ENCODE measurements around the gene FBXO41. TPM values are rescaled to one million over a fixed set of nuclear protein-coding genes. Genes with fewer than 3 reads are reported as not detected.

The FBXO41 gene
- total and polyA plus RNA-seq, 3 experiments from 2014 or later: 2.4 to 25.6 (median 25.3) TPM

DNA sequence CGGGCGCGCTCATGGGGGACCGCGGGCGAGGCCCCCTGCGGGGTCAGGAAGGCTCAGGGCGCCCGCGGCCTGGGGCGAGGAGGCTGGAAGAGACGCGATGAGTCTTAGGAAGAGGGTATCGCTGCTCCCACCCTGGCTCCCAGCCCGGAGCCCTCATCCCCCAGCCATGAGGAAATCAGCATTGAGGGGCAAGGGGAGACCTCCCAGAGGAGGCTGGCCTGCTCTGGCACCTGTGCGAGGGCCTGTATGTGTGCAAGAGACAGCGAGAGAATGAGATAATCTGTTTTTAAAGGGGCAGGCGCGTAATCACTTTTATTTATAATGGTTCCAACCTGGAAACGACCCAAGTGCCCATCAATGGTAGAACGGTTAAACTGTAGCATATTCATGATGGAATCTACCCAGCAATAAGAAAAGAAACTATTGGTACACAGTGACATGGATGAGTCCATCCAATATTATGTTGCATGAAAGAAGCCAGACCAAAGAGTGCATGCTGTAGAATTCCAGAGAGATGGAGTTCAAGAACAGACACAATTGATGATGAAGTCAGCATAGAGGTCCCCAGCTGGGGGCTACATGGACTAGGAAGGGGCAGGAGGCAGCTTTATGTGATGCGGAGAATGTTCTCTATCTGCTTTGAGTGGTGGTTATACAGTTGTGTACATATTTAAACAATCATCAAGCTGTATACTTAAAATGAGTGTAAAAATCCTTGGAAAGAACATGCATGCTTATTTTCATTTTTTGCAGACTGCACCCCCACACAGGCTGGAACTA, 14.4 kb downstream of the FBXO41 start:
- Histone ChIP-seq H3K27ac (ENCODE audit: low read depth, low read length) (no peak overlapping the region), H3K36me3 (ENCODE audit: insufficient read depth, low read length) (no peaks in the 10 kb centered on the region), H3K27me3 (ENCODE audit: insufficient read depth, low read length, poor library complexity, severe bottlenecking) (no peaks in the 10 kb centered on the region), H3K9me3 (ENCODE audit: low read length) (no peaks in the 10 kb centered on the region), H3K4me1 (ENCODE audit: insufficient read depth, low read length) (peaks cover 11% of the 10 kb centered on the region), H3K4me3 (ENCODE audit: low read length) (peak overlapping the region; percentile 42)
- POLR2A ChIA-PET: interaction anchor here (1.6 kb wide), 1 partner anchor 20 kb away, joined by 5 read pairs; no protein-coding TSS in a partner anchor
- peaks cover 0 to 11% (median 7%) of the 10 kb centered on the region in 3 donors for H3K36me3 Mint-ChIP-seq
- no peaks in the 10 kb centered on the region for H3K27me3 Mint-ChIP-seq
- peak overlapping the region; percentile 58 to 72 (median 63) for H3K4me3 Mint-ChIP-seq
- no peak for DNase-seq
- peaks cover 21 to 34% (median 25%) of the 10 kb centered on the region in 3 donors for H3K4me1 Mint-ChIP-seq
- peak overlapping the region in 6 of 8 donors; percentile 12 to 88 (median 62) for H3K27ac Mint-ChIP-seq
- CTCF ChIA-PET: interaction anchor here (0.9 kb wide), 1 partner anchor 35 kb away, joined by 3 read pairs; the partner anchor contains the start of gene CCT7
- peaks cover 0 to 1% (median 0%) of the 10 kb centered on the region in 5 donors for H3K9me3 Mint-ChIP-seq

- peak overlapping the region in 1 of 8 donors; percentile 12 for H3K27ac Mint-ChIP-seq
Observed at GRCh38 chr2:73268830-73269685, 15.2 kb downstream of the FBXO41 start.

DNA sequence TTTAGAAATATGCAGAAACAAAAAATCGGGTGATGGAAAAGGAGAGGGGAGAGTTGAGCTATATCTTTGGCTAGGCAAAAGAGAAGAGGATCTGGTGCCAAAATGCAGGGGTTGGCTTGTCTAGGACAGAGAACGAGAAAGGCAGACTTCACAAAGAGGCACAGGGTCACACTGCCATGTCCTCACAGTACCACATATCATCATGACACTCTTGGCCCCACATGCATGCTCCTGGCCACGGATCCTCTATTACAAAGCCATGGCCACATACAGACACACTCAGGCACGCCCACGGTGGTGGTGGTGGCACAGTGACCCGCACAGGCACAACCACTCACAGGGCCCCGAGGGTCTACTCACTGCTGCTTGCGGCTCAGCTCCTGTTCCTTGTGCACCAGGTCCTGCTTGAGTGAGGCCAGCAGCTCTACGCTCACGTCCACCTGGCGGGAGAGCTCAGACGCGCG, 15.9 kb downstream of the FBXO41 start:
- peak overlapping the region in 2 of 8 donors; percentile 37 to 44 for H3K27ac Mint-ChIP-seq
- Histone ChIP-seq H3K4me1 (ENCODE audit: insufficient read depth, low read length) (peaks cover 11% of the 10 kb centered on the region), H3K27ac (ENCODE audit: low read depth, low read length) (no peak overlapping the region), H3K27me3 (ENCODE audit: insufficient read depth, low read length, poor library complexity, severe bottlenecking) (no peaks in the 10 kb centered on the region), H3K36me3 (ENCODE audit: insufficient read depth, low read length) (no peaks in the 10 kb centered on the region), H3K4me3 (ENCODE audit: low read length) (no peak overlapping the region), H3K9me3 (ENCODE audit: low read length) (no peaks in the 10 kb centered on the region)
- CTCF ChIA-PET: interaction anchor here (0.9 to 2.5 kb wide), 8 partner anchors 10 to 55 kb away, joined by 3 to 21 read pairs (median 4); partner anchors contain the start of gene PRADC1
- POLR2A ChIA-PET: interaction anchor here (0.7 to 1.6 kb wide), 2 partner anchors 22 to 34 kb away, joined by 3 to 5 read pairs; partner anchors contain the start of gene CCT7
- no peak for DNase-seq
- no peaks in the 10 kb centered on the region for H3K27me3 Mint-ChIP-seq
- peaks cover 21 to 34% (median 25%) of the 10 kb centered on the region in 3 donors for H3K4me1 Mint-ChIP-seq
- H3K9me3 Mint-ChIP-seq: peaks cover 0 to 1% (median 0%) of the 10 kb centered on the region in 5 donors
- peaks cover 0 to 20% (median 5%) of the 10 kb centered on the region in 3 donors for H3K36me3 Mint-ChIP-seq
- H3K4me3 Mint-ChIP-seq: peak overlapping the region; percentile 47 to 81 (median 60)

More at GRCh38 chr2:73268830-73269685, 15.2 kb downstream of the FBXO41 start:
- peaks cover 0 to 14% (median 9%) of the 10 kb centered on the region in 3 donors for H3K36me3 Mint-ChIP-seq
- H3K4me3 ChIP-seq (ENCODE audit: low read length): no peak overlapping the region
- no peaks in the 10 kb centered on the region for H3K36me3 ChIP-seq (ENCODE audit: insufficient read depth, low read length)
- peaks cover 0 to 1% (median 0%) of the 10 kb centered on the region in 5 donors for H3K9me3 Mint-ChIP-seq
- no peaks in the 10 kb centered on the region for H3K27me3 Mint-ChIP-seq
- peaks cover 21 to 34% (median 25%) of the 10 kb centered on the region in 3 donors for H3K4me1 Mint-ChIP-seq
- peaks cover 11% of the 10 kb centered on the region for H3K4me1 ChIP-seq (ENCODE audit: insufficient read depth, low read length)
- DNase-seq: peak; percentile 69 to 90 (median 71)
- H3K4me3 Mint-ChIP-seq: peak overlapping the region; percentile 44 to 81 (median 60)
- no peaks in the 10 kb centered on the region for H3K27me3 ChIP-seq (ENCODE audit: insufficient read depth, low read length, poor library complexity, severe bottlenecking)
- no peaks in the 10 kb centered on the region for H3K9me3 ChIP-seq (ENCODE audit: low read length)
- no peak overlapping the region for H3K27ac ChIP-seq (ENCODE audit: low read depth, low read length)
- ChIA-PET POLR2A (interaction anchor here (0.7 to 1.6 kb wide), 2 partner anchors 21 to 35 kb away, joined by 3 to 5 read pairs; partner anchors contain the start of gene CCT7), CTCF (interaction anchor here (0.9 to 2.5 kb wide), 8 partner anchors 9 to 56 kb away, joined by 3 to 21 read pairs (median 4); partner anchors contain the start of gene PRADC1)

GRCh38 chr2:73267008-73267407, 17.3 kb downstream of the FBXO41 start:
- no peak overlapping the region for H3K27ac Mint-ChIP-seq
- H3K36me3 ChIP-seq (ENCODE audit: insufficient read depth, low read length): no peaks in the 10 kb centered on the region
- no peaks in the 10 kb centered on the region for H3K27me3 Mint-ChIP-seq
- H3K27me3 ChIP-seq (ENCODE audit: insufficient read depth, low read length, poor library complexity, severe bottlenecking): no peaks in the 10 kb centered on the region
- CTCF ChIA-PET: interaction anchor here (2.5 kb wide), 1 partner anchor 23 kb away, joined by 21 read pairs; no protein-coding TSS in a partner anchor
- no peaks in the 10 kb centered on the region for H3K9me3 ChIP-seq (ENCODE audit: low read length)
- H3K4me1 Mint-ChIP-seq: peaks cover 21 to 34% (median 25%) of the 10 kb centered on the region in 3 donors
- H3K9me3 Mint-ChIP-seq: peaks cover 0 to 1% (median 0%) of the 10 kb centered on the region in 5 donors
- H3K4me1 ChIP-seq (ENCODE audit: insufficient read depth, low read length): peaks cover 11% of the 10 kb centered on the region
- no peak for DNase-seq
- peak overlapping the region in 2 of 7 donors; percentile 1 to 33 for H3K4me3 Mint-ChIP-seq
- POLR2A ChIA-PET: no interaction called here
- H3K4me3 ChIP-seq (ENCODE audit: low read length): no peak overlapping the region
- H3K27ac ChIP-seq (ENCODE audit: low read depth, low read length): no peak overlapping the region
- H3K36me3 Mint-ChIP-seq: peaks cover 0 to 31% (median 5%) of the 10 kb centered on the region in 3 donors

DNA sequence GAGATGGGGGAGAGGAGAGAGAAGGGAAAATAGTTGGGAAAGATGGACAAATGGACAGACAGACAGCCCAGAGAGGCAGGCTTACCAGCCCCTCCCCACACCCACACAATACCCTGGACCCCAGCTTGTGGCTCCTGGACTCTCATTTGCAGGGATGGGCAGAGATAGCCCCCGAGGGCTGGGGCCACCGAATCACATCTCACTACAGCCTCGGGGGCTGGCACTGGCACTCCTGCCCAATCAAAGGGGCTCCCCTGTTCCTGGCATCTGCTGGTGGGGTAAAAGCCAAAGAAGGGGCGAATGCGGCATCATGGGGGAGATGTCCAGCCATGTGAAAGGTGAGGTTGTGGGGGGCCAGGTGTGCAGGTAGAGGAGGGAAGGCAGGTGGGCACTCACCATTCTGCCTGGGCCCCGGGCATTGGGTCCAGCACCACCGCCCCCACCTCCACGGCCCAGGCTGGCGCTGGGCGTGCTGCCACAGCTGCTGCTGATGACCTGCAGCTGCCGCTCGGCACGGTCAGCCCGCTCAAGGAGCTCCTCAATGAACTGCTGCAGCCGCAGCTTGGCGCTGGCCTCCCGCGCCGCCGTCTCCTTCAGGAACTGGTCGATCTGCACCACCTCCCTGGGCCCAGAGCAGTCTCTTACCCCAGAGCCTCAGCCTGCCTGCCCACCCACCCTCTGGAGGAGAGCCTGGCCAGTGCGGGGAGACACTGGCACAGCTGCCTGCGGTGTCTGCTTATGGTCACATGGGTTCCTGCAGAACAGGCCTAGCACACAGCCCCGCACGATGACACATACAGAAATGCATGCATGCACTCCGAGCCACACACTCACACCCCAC, 18.0 kb downstream of the FBXO41 start:
- H3K27me3 ChIP-seq (ENCODE audit: insufficient read depth, low read length, poor library complexity, severe bottlenecking): no peaks in the 10 kb centered on the region
- no peaks in the 10 kb centered on the region for H3K9me3 ChIP-seq (ENCODE audit: low read length)
- H3K4me1 ChIP-seq (ENCODE audit: insufficient read depth, low read length): peaks cover 11% of the 10 kb centered on the region
- Mint-ChIP-seq H3K27me3 (no peaks in the 10 kb centered on the region), H3K9me3 (peaks cover 0 to 1% (median 0%) of the 10 kb centered on the region in 5 donors), H3K4me1 (peaks cover 21 to 34% (median 25%) of the 10 kb centered on the region in 3 donors), H3K36me3 (peaks cover 0 to 36% (median 5%) of the 10 kb centered on the region in 3 donors), H3K27ac (no peak overlapping the region), H3K4me3 (no peak overlapping the region)
- no peak overlapping the region for H3K4me3 ChIP-seq (ENCODE audit: low read length)
- no peak for DNase-seq
- no peak overlapping the region for H3K27ac ChIP-seq (ENCODE audit: low read depth, low read length)
- ChIA-PET CTCF (no interaction called here), POLR2A (no interaction called here)
- no peaks in the 10 kb centered on the region for H3K36me3 ChIP-seq (ENCODE audit: insufficient read depth, low read length)

DNA sequence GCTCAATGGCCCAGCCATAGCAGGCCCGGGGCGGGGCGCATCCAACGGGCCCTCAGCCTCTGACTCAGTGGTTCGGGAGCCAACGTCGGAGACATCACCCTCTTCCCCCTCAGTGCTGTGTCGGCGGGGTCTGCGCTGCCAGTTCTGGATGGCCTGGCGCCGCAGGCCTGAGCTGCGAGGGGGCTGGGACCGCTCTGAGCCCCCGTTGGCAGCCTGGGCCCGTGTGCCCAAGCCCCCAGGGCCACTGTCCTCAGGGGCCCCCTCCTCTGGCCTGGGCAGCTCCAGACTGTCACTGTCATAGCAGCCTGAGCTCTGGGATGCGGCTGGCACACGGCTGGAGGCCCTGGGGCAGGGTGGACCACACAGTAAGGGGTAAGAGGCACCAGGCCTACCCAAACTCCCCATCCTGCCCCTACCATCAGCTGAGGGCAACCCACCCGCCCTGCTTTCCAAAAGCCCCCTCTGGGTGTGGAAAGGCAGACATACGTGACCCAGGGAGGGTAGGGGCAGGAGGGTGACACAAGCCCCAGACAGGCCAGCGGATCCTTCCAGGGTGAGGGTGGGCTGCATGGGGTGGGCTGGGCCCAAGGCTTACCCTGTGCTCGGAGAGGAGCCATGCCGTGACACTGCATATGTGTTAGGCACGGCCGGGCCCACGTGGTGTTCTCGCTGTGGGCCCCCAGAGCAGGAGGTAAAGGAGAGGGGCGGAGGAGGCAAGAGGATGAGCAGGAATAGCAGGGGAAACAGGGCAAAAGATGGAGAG, 18.8 kb downstream of the FBXO41 start:
- POLR2A ChIA-PET: no interaction called here
- H3K9me3 Mint-ChIP-seq: peaks cover 0 to 1% (median 0%) of the 10 kb centered on the region in 5 donors
- no peak for DNase-seq

More for the DNA sequence above, 18.8 kb downstream of the FBXO41 start:
- H3K4me1 ChIP-seq (ENCODE audit: insufficient read depth, low read length): peaks cover 11% of the 10 kb centered on the region
- H3K9me3 ChIP-seq (ENCODE audit: low read length): no peaks in the 10 kb centered on the region
- H3K4me3 ChIP-seq (ENCODE audit: low read length): no peak overlapping the region
- Mint-ChIP-seq H3K4me1 (peaks cover 18 to 30% (median 25%) of the 10 kb centered on the region in 3 donors), H3K36me3 (peaks cover 0 to 38% (median 5%) of the 10 kb centered on the region in 3 donors), H3K27me3 (no peaks in the 10 kb centered on the region), H3K27ac (no peak overlapping the region), H3K4me3 (no peak overlapping the region)
- no peaks in the 10 kb centered on the region for H3K27me3 ChIP-seq (ENCODE audit: insufficient read depth, low read length, poor library complexity, severe bottlenecking)
- CTCF ChIA-PET: no interaction called here
- H3K27ac ChIP-seq (ENCODE audit: low read depth, low read length): no peak overlapping the region
- no peaks in the 10 kb centered on the region for H3K36me3 ChIP-seq (ENCODE audit: insufficient read depth, low read length)
